Osteoblast (primary cell): Measurements from ENCODE around the gene OR13C2. TPM values are rescaled to one million over a fixed set of nuclear protein-coding genes. Genes with fewer than 3 reads are reported as not detected.

Source experiments
- DNase-seq: peaks from one replicate; pipeline ENCODE4 v3.0.0; 2011; ENCODE audit warnings: low spot score, mixed read lengths; ENCODE audit not compliant: insufficient read length; ENCODE audit errors: missing footprints
- H2AFZ ChIP-seq: 2 replicates; pipeline ENCODE4 v1.6.0; 2011; ENCODE audit warnings: mild to moderate bottlenecking, low read length
- H3K27ac ChIP-seq: 2 replicates; pipeline ENCODE4 v1.5.1; 2011; ENCODE audit warnings: mild to moderate bottlenecking, low read depth, low read length, moderate library complexity
- H3K27me3 ChIP-seq: 2 replicates; pipeline ENCODE4 v1.6.0; 2012; ENCODE audit warnings: mild to moderate bottlenecking, control low read depth, inconsistent platforms, low read length, moderate library complexity; ENCODE audit not compliant: insufficient read depth
- H3K36me3 ChIP-seq: 2 replicates; pipeline ENCODE4 v1.5.1; 2011; ENCODE audit warnings: mild to moderate bottlenecking, low read length, control low read depth, moderate library complexity; ENCODE audit not compliant: insufficient read depth
- H3K4me1 ChIP-seq: 2 replicates; pipeline ENCODE4 v1.5.1; 2011; ENCODE audit warnings: mild to moderate bottlenecking, low read length, control low read depth, moderate library complexity; ENCODE audit not compliant: insufficient read depth
- H3K4me2 ChIP-seq: 2 replicates; pipeline ENCODE4 v1.6.0; 2011; ENCODE audit warnings: mild to moderate bottlenecking, low read length; ENCODE audit not compliant: insufficient read depth
- H3K4me3 ChIP-seq: fragments of 200-600 bp; sonication (generic); 3 replicates; pipeline ENCODE4 v1.5.1; 2012; ENCODE audit warnings: mild to moderate bottlenecking, low read length, inconsistent platforms; ENCODE audit not compliant: insufficient read depth
- H3K79me2 ChIP-seq: 2 replicates; pipeline ENCODE4 v1.6.0; 2012; ENCODE audit warnings: mild to moderate bottlenecking, low read length, control low read depth, inconsistent platforms; ENCODE audit not compliant: insufficient read depth
- H3K9me3 ChIP-seq: 2 replicates; pipeline ENCODE4 v1.5.1; 2011; ENCODE audit warnings: low read depth, low read length, control low read depth
- H4K20me1 ChIP-seq: 2 replicates; pipeline ENCODE4 v1.6.0; 2012; ENCODE audit warnings: mild to moderate bottlenecking, low read length, control low read depth; ENCODE audit not compliant: insufficient read depth
- CTCF ChIP-seq: IDR thresholded peaks from 2 replicates; pipeline ENCODE4 v1.5.1; 2011; ENCODE audit warnings: mild to moderate bottlenecking, low read depth, low read length, moderate library complexity; ENCODE audit errors: extremely low read depth
- total RNA-seq: library from RNA; depleted of rRNA; stranded (reverse); fragments of >200 nt; gene quantifications from 2 replicates; pipeline ENCODE4 v1.2.3, GENCODE V29; 2012

OR13C2 gene
- total RNA-seq, 1 donor = not detected

GRCh38 chr9:104617418-104617817 lies 12.0 kb upstream of the OR13C2 start:
- Histone ChIP-seq H3K4me1 (no peaks in the 10 kb centered on the region), H3K36me3 (no peaks in the 10 kb centered on the region), H4K20me1 (no peaks in the 10 kb centered on the region), H3K79me2 (no peaks in the 10 kb centered on the region), H3K4me2 (no peak overlapping the region), H2AFZ (no peak overlapping the region), H3K27me3 (no peaks in the 10 kb centered on the region), H3K4me3 (no peak overlapping the region), H3K9me3 (no peaks in the 10 kb centered on the region), H3K27ac (no peak overlapping the region)
- TF ChIP-seq CTCF = no peak
- no peak for DNase-seq

GRCh38 chr9:104611213-104611612 lies 5.8 kb upstream of the OR13C2 start:
- H3K27ac ChIP-seq = no peak overlapping the region
- TF ChIP-seq CTCF = no peak
- no peaks in the 10 kb centered on the region for H3K79me2 ChIP-seq
- no peaks in the 10 kb centered on the region for H3K27me3 ChIP-seq
- no peaks in the 10 kb centered on the region for H3K9me3 ChIP-seq
- H3K36me3 ChIP-seq = no peaks in the 10 kb centered on the region
- no peak overlapping the region for H3K4me3 ChIP-seq
- H4K20me1 ChIP-seq = no peaks in the 10 kb centered on the region
- no peaks in the 10 kb centered on the region for H3K4me1 ChIP-seq
- DNase-seq = no peak
- H2AFZ ChIP-seq = no peak overlapping the region
- H3K4me2 ChIP-seq = no peak overlapping the region

DNA sequence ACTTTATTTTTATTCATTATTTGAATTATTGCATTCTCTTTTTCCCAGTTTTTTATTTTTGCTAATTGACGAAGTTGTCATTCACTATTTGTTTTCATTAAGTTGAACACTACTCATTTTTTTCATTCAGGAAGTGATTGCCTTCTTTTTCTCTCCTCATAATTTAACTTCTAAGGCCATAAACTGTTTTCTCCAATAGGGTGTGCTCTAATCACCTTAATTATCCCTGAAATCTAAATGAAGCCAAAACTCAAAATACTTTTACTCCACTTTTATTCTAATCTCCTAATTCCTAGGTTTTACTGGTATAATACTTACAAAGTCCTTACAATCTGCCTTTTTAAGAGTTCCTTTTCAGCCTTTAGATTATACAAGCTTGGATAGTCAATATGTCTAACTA lies 2.9 kb upstream of the OR13C2 start:
- Histone ChIP-seq H3K36me3 (no peaks in the 10 kb centered on the region), H3K4me3 (no peak overlapping the region), H3K4me1 (no peaks in the 10 kb centered on the region), H3K79me2 (no peaks in the 10 kb centered on the region), H3K27me3 (no peaks in the 10 kb centered on the region), H2AFZ (no peak overlapping the region), H3K4me2 (no peak overlapping the region), H4K20me1 (no peaks in the 10 kb centered on the region), H3K27ac (no peak overlapping the region), H3K9me3 (no peaks in the 10 kb centered on the region)
- no peak for TF ChIP-seq CTCF
- DNase-seq = no peak

DNA sequence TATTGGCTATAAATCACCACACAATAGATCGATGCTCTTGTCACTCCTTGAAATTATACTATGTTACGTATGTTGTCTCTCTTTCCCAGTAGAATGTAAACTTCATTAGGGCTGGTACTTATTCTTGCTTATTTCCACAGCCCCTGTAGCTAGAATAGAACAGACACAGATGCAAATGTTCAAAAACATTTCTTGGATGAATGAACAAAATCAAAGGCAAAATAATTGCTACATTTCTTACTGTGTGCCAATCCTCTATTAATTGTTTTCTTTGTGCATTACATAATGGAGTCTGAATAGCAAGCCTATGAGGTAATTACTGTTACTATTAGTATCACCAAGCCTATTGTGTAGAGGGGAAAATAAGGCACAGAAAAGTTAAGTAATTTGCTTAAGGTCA lies 725 bp upstream of the OR13C2 start:
- Histone ChIP-seq H3K4me1 (no peaks in the 10 kb centered on the region), H3K27me3 (no peaks in the 10 kb centered on the region), H3K4me3 (no peak overlapping the region), H3K4me2 (no peak overlapping the region), H4K20me1 (no peaks in the 10 kb centered on the region), H3K79me2 (no peaks in the 10 kb centered on the region), H3K27ac (no peak overlapping the region), H3K36me3 (no peaks in the 10 kb centered on the region), H3K9me3 (no peaks in the 10 kb centered on the region), H2AFZ (no peak overlapping the region)
- no peak for TF ChIP-seq CTCF
- no peak for DNase-seq
